HG03045 (cell line): ENCODE measurements around the gene MMP11.

Source experiments
- ATAC-seq: cut with Tn5 transposase; IDR thresholded peaks from one replicate; pipeline ENCODE4 v1.9.1; 2021; ENCODE audit warnings: mild to moderate bottlenecking, moderate library complexity; ENCODE audit not compliant: unreplicated experiment

MMP11 gene

GRCh38 chr22:23780146-23780748, 7.6 kb downstream of the MMP11 start:
- ATAC-seq, result no peak

GRCh38 chr22:23781065-23781464, 8.4 kb downstream of the MMP11 start:
- ATAC-seq, result no peak

GRCh38 chr22:23781511-23782183, 9.0 kb downstream of the MMP11 start:
- ATAC-seq, result no peak

GRCh38 chr22:23782252-23782651, 9.6 kb downstream of the MMP11 start:
- ATAC-seq, result no peak

- no peak for ATAC-seq
Measured at GRCh38 chr22:23782703-23783102, 10.1 kb downstream of the MMP11 start.

- ATAC-seq, result no peak
Measured at GRCh38 chr22:23783265-23784150, 10.9 kb downstream of the MMP11 start.

GRCh38 chr22:23784215-23784732, 11.6 kb downstream of the MMP11 start:
- no peak for ATAC-seq

GRCh38 chr22:23786261-23786710, 13.6 kb downstream of the MMP11 start:
- ATAC-seq, result no peak

GRCh38 chr22:23786752-23787599, 14.3 kb downstream of the MMP11 start, which contains the start of gene SMARCB1:
SMARCB1 (plus strand) TSS chr22:23786966; CDS start chr22:23787170, 204 bp downstream.
- ATAC-seq, result peak; percentile 72

GRCh38 chr22:23787600-23787896, 14.9 kb downstream of the MMP11 start:
- no peak for ATAC-seq

- ATAC-seq, result no peak
Measured at GRCh38 chr22:23787910-23788309, 15.3 kb downstream of the MMP11 start.

GRCh38 chr22:23789121-23789520, 16.5 kb downstream of the MMP11 start:
- ATAC-seq, result no peak

GRCh38 chr22:23789638-23790037, 17.0 kb downstream of the MMP11 start:
- no peak for ATAC-seq

GRCh38 chr22:23790819-23791737, 18.4 kb downstream of the MMP11 start:
- ATAC-seq, result no peak

- no peak for ATAC-seq
Measured at GRCh38 chr22:23791738-23792645, 19.3 kb downstream of the MMP11 start.

GRCh38 chr22:23793326-23793725, 20.7 kb downstream of the MMP11 start:
- ATAC-seq, result no peak

GRCh38 chr22:23796461-23796860, 23.8 kb downstream of the MMP11 start:
- ATAC-seq, result no peak
